ENCODE data around the gene FAM120A. TPM values are rescaled to one million over a fixed set of nuclear protein-coding genes. Genes with fewer than 3 reads are reported as not detected.

FAM120A gene
- total and polyA plus RNA-seq, 9 donors: 37.9 to 130 (median 78.9) TPM

GRCh38 chr9:93457006-93457405, 5.5 kb downstream of the FAM120A start:
- Histone ChIP-seq H3K27me3 (no peaks in the 10 kb centered on the region), H3K4me3 (no peak overlapping the region), H3K27ac (no peak overlapping the region), H3K36me3 (no peaks in the 10 kb centered on the region), H3K9me3 (no peaks in the 10 kb centered on the region), H3K4me1 (ENCODE audit: insufficient read depth) (peaks cover 6% of the 10 kb centered on the region)
- intact Hi-C loops (cut with DNase I): loop anchor here in 3 of 4 donors (10.0 kb wide), 4 partner anchors 58 to 362 kb away; partner anchors contain the start of genes CARD19 (in 1 of the 3) and NINJ1 (in 1 of the 3)
- no peak for TF ChIP-seq EP300 (IDR thresholded peaks at IDR 0.05)
- no peak for TF ChIP-seq POLR2A (IDR thresholded peaks at IDR 0.05)
- DNase-seq: no peak
- WGBS, 3 donors: 93 to 98% (median 95%) methylated on average over 1 of the region's 1 CpG

DNA sequence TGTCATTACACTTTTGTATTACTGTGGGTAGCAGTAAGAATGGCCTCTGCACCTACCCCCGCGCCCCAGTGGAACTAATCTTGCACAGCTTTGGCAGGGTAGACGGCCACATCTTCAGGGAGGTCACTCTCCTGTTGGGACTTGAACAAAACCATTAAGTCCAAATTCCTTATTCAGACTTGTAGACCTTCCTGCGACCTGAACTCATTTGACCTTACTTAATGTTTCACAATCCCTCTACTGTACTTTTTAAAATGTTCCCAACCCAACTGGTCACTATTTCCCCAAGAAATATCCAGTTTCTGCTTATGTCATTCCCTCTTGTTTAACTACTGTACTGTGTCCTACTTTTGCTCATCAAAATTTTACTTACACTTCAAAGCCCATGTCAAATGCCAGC, 7.2 kb downstream of the FAM120A start:
- intact Hi-C loops (cut with DNase I): loop anchor here in 3 of 4 donors (10.0 kb wide), 4 partner anchors 56 to 364 kb away; partner anchors contain the start of genes CARD19 (in 1 of the 3) and NINJ1 (in 1 of the 3)
- H3K36me3 ChIP-seq: no peaks in the 10 kb centered on the region
- no peaks in the 10 kb centered on the region for H3K27me3 ChIP-seq
- no peak overlapping the region for H3K4me3 ChIP-seq
- H3K9me3 ChIP-seq: no peaks in the 10 kb centered on the region
- TF ChIP-seq POLR2A (IDR thresholded peaks at IDR 0.05) (no peak), CTCF (IDR thresholded peaks at IDR 0.05) (no peak), EP300 (IDR thresholded peaks at IDR 0.05) (no peak)
- H3K4me1 ChIP-seq (ENCODE audit: insufficient read depth): peaks cover 6% of the 10 kb centered on the region
- DNase-seq: no peak
- no peak overlapping the region for H3K27ac ChIP-seq
- 86 to 94% (median 87%) methylated on average over 4 of the region's 4 CpGs for WGBS, 3 donors

GRCh38 chr9:93459432-93459847, 8.0 kb downstream of the FAM120A start:
- no peak overlapping the region for H3K4me3 ChIP-seq
- DNase-seq: no peak
- H3K9me3 ChIP-seq: no peaks in the 10 kb centered on the region
- no peak for TF ChIP-seq POLR2A (IDR thresholded peaks at IDR 0.05)
- H3K4me1 ChIP-seq (ENCODE audit: insufficient read depth): peaks cover 3% of the 10 kb centered on the region
- H3K27me3 ChIP-seq: no peaks in the 10 kb centered on the region
- intact Hi-C loops (cut with DNase I): loop anchor here in 3 of 4 donors (10.0 kb wide), 4 partner anchors 55 to 365 kb away; partner anchors contain the start of genes CARD19 (in 1 of the 3) and NINJ1 (in 1 of the 3)
- no peak overlapping the region for H3K27ac ChIP-seq
- no peaks in the 10 kb centered on the region for H3K36me3 ChIP-seq

- Histone ChIP-seq H3K27me3 (no peaks in the 10 kb centered on the region), H3K27ac (no peak overlapping the region), H3K36me3 (no peaks in the 10 kb centered on the region), H3K4me1 (ENCODE audit: insufficient read depth) (peaks cover 6% of the 10 kb centered on the region), H3K9me3 (no peaks in the 10 kb centered on the region), H3K4me3 (no peak overlapping the region)
- intact Hi-C loops (cut with DNase I): no loop called here
- 94 to 96% (median 95%) methylated on average over 3 of the region's 3 CpGs for WGBS, 3 donors
- DNase-seq: no peak
- TF ChIP-seq EP300 (IDR thresholded peaks at IDR 0.05) (no peak), CTCF (IDR thresholded peaks at IDR 0.05) (no peak), POLR2A (IDR thresholded peaks at IDR 0.05) (no peak)
Measured at GRCh38 chr9:93460689-93461413, 9.4 kb downstream of the FAM120A start.

DNA sequence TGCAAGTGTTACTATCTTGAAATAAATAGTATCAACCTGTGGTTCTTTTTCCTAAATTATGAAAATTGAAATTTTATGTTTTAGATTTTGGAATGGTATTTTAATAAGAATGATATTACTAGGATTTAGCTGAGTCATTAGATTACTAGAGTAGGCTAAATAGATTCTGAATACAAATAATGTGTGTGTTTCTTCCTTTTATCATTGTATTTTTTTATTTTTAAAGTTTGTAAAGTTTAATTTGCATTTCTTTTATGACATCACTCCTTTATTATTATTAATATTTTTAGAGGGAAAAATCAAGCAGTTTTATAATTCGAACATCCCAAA, 9.9 kb downstream of the FAM120A start:
- intact Hi-C loops (cut with DNase I): no loop called here
- no peaks in the 10 kb centered on the region for H3K27me3 ChIP-seq
- H3K27ac ChIP-seq: no peak overlapping the region
- no peak overlapping the region for H3K4me3 ChIP-seq
- H3K4me1 ChIP-seq (ENCODE audit: insufficient read depth): peaks cover 9% of the 10 kb centered on the region
- H3K9me3 ChIP-seq: no peaks in the 10 kb centered on the region
- no peak for DNase-seq
- WGBS, 3 donors: 77 to 93% (median 85%) methylated on average over 1 of the region's 1 CpG
- H3K36me3 ChIP-seq: no peaks in the 10 kb centered on the region
- TF ChIP-seq CTCF (IDR thresholded peaks at IDR 0.05) (no peak), EP300 (IDR thresholded peaks at IDR 0.05) (no peak), POLR2A (IDR thresholded peaks at IDR 0.05) (no peak)
